Measurements from ENCODE around the gene DGKA.
"Not testable (repeated sequence)": the region's sequence is repeated elsewhere in the genome, so short reads cannot be mapped to it uniquely, and the experiment has no call there.

DGKA gene

GRCh38 chr12:55930771-55931316 is at the start of gene DGKA:
Gene DGKA (plus strand): TSS chr12:55931162. CDS start chr12:55936504, 5,342 bp downstream.
- DNase-seq: peak; percentile 64

GRCh38 chr12:55885113-55885512 is 45.8 kb upstream of the DGKA start:
- no peak for DNase-seq

- DNase-seq: no peak
Observed at GRCh38 chr12:55891310-55891709, 39.7 kb upstream of the DGKA start.

GRCh38 chr12:55893723-55894122 is 37.2 kb upstream of the DGKA start:
- no peak for DNase-seq

GRCh38 chr12:55899082-55899481 is 31.9 kb upstream of the DGKA start:
- DNase-seq: peak; percentile 19

- no peak for DNase-seq
Observed at GRCh38 chr12:55901881-55902490, 29.0 kb upstream of the DGKA start.

GRCh38 chr12:55906056-55906455 is 24.9 kb upstream of the DGKA start:
- no peak for DNase-seq

GRCh38 chr12:55908726-55909512 is 22.0 kb upstream of the DGKA start:
- DNase-seq: no peak

- no peak for DNase-seq
Observed at GRCh38 chr12:55909513-55909884, 21.5 kb upstream of the DGKA start.

- no peak for DNase-seq
Observed at GRCh38 chr12:55912908-55913307, 18.1 kb upstream of the DGKA start.

GRCh38 chr12:55915482-55915859 is 15.5 kb upstream of the DGKA start:
- no peak for DNase-seq

- not testable (repeated sequence) for DNase-seq
Observed at GRCh38 chr12:55919032-55919431, 11.9 kb upstream of the DGKA start.

- DNase-seq: no peak
Observed at GRCh38 chr12:55922126-55922525, 8.8 kb upstream of the DGKA start.

- DNase-seq: not testable (repeated sequence)
Observed at GRCh38 chr12:55923648-55924047, 7.3 kb upstream of the DGKA start.

GRCh38 chr12:55925371-55925770 is 5.6 kb upstream of the DGKA start:
- no peak for DNase-seq

GRCh38 chr12:55925870-55926737 is 4.9 kb upstream of the DGKA start:
- DNase-seq: no peak

GRCh38 chr12:55926738-55927587 is 4.0 kb upstream of the DGKA start:
- DNase-seq: peak; percentile 84

GRCh38 chr12:55927588-55928502 is 3.1 kb upstream of the DGKA start, which contains the start of gene PYM1:
Gene PYM1 (minus strand): TSS chr12:55927894. CDS start chr12:55927761, 133 bp downstream.
- DNase-seq: peak; percentile 51

GRCh38 chr12:55929306-55929791 is 1.6 kb upstream of the DGKA start:
- DNase-seq: peak; percentile 81

- DNase-seq: no peak
Observed at GRCh38 chr12:55931317-55931779, 386 bp downstream of the DGKA start.

All from activated CD8-positive, alpha-beta memory T cell treated with anti-CD3 and anti-CD28 coated beads, Interleukin-2, amount 50 U/mL, for 4 hours (primary cell).